MCF 10A (cell line): Measurements from ENCODE around the gene NLRC5. TPM values are rescaled to one million over a fixed set of nuclear protein-coding genes. Genes with fewer than 3 reads are reported as not detected.
"Not testable (repeated sequence)": the region's sequence is repeated elsewhere in the genome, so short reads cannot be mapped to it uniquely, and the experiment has no call there.

ENCODE experiments used
- BruUV-seq: library from RNA; stranded (reverse); fragments of 400-500 nt; replicated peaks from 2 replicates; lab custom pipeline; 2021; lab: Mats Ljungman, UMichigan
- CTCF ChIA-PET: fragments of 300-600 bp; sonication (Branson Sonifier 250); formaldehyde crosslinking; extraction: SDS; loops from one replicate; lab custom pipeline; 2021; ENCODE audit warnings: antibody characterized with exemption, inconsistent platforms; lab: Yijun Ruan, JAX
- POLR2A ChIA-PET: fragments of 300-600, 350-650 bp; sonication (Branson Sonifier 250); formaldehyde crosslinking; extraction: SDS; loops from one replicate; lab custom pipeline; 2020; ENCODE audit warnings: antibody characterized with exemption, inconsistent platforms; lab: Yijun Ruan, JAX
- DNase-seq: peaks from one replicate; pipeline ENCODE4 v3.0.0-alpha.2; 2018; ENCODE audit not compliant: unreplicated experiment
- H3K27ac Mint-ChIP-seq: one replicate; pipeline ENCODE4 v1.8.0; 2022; ENCODE audit warnings: mild to moderate bottlenecking, low read depth, mixed read lengths; ENCODE audit not compliant: unreplicated experiment
- H3K27me3 Mint-ChIP-seq: one replicate; pipeline ENCODE4 v1.8.0; 2022; ENCODE audit warnings: mixed read lengths; ENCODE audit not compliant: insufficient read depth, unreplicated experiment
- H3K36me3 Mint-ChIP-seq: one replicate; pipeline ENCODE4 v1.8.0; 2022; ENCODE audit warnings: mild to moderate bottlenecking, moderate library complexity, mixed read lengths; ENCODE audit not compliant: insufficient read depth, unreplicated experiment
- H3K4me1 Mint-ChIP-seq: one replicate; pipeline ENCODE4 v1.8.0; 2022; ENCODE audit warnings: mixed read lengths; ENCODE audit not compliant: insufficient read depth, unreplicated experiment
- H3K4me3 Mint-ChIP-seq: one replicate; pipeline ENCODE4 v1.8.0; 2022; ENCODE audit warnings: mild to moderate bottlenecking, moderate library complexity, mixed read lengths; ENCODE audit not compliant: unreplicated experiment
- H3K9me3 Mint-ChIP-seq: one replicate; pipeline ENCODE4 v1.8.0; 2022; ENCODE audit warnings: mixed read lengths; ENCODE audit not compliant: unreplicated experiment
- CTCF ChIP-seq: fragments of 200-600 bp; IDR thresholded peaks from one replicate; pipeline ENCODE4 v1.8.0; 2022; ENCODE audit warnings: antibody characterized with exemption, mild to moderate bottlenecking; ENCODE audit not compliant: unreplicated experiment
- intact Hi-C: fragments of 100-400 bp; cut with micrococcal nuclease; formaldehyde crosslinking; loops from 2 replicates; pipeline ENCODE4 v1.14.1; 2022
- total RNA-seq: library from RNA; stranded (reverse); gene quantifications from 2 replicates; pipeline ENCODE4 v1.2.3, GENCODE V29; 2022

NLRC5 gene
- total RNA-seq, 1 experiment from 2014 or later = 8.0 TPM

- DNase-seq = no peak
- Mint-ChIP-seq H3K9me3 (no peaks in the 10 kb centered on the region), H3K27ac (peak overlapping the region; percentile 96), H3K36me3 (no peaks in the 10 kb centered on the region), H3K4me1 (peaks cover 23% of the 10 kb centered on the region), H3K27me3 (no peaks in the 10 kb centered on the region), H3K4me3 (peak overlapping the region; percentile 100)
- ChIA-PET POLR2A (interaction anchor here (0.6 to 2.0 kb wide), 9 partner anchors 10 to 308 kb away, joined by 3 to 14 read pairs (median 5); partner anchors contain the start of genes HERPUD1, MT1X, PSME3IP1 and RSPRY1), CTCF (interaction anchor here (1.3 kb wide), 1 partner anchor 118 kb away, joined by 3 read pairs; no protein-coding TSS in a partner anchor)
- no peak for TF ChIP-seq CTCF
- intact Hi-C loops = no loop called here
- TSS peak; percentile 25 for BruUV-seq
Observed at GRCh38 chr16:56989988-56990387, 631 bp downstream of the NLRC5 start.

GRCh38 chr16:56990407-56991286, 1.3 kb downstream of the NLRC5 start:
- intact Hi-C loops = no loop called here
- DNase-seq = no peak
- ChIA-PET CTCF (no interaction called here), POLR2A (interaction anchor here (0.6 to 1.6 kb wide), 4 partner anchors 9 to 218 kb away, joined by 3 to 7 read pairs (median 6); partner anchors contain the start of genes HERPUD1, PSME3IP1 and RSPRY1)
- Mint-ChIP-seq H3K4me3 (peak overlapping the region; percentile 100), H3K9me3 (no peaks in the 10 kb centered on the region), H3K36me3 (no peaks in the 10 kb centered on the region), H3K27ac (no peak overlapping the region), H3K27me3 (no peaks in the 10 kb centered on the region), H3K4me1 (peaks cover 16% of the 10 kb centered on the region)
- no peak for TF ChIP-seq CTCF
- no TSS peak for BruUV-seq

GRCh38 chr16:56992431-56992830, 3.1 kb downstream of the NLRC5 start:
- H3K4me1 Mint-ChIP-seq = peaks cover 15% of the 10 kb centered on the region
- H3K4me3 Mint-ChIP-seq, H3K9me3 Mint-ChIP-seq, CTCF ChIA-PET, BruUV-seq, intact Hi-C loops, DNase-seq, H3K27ac Mint-ChIP-seq, H3K27me3 Mint-ChIP-seq, H3K36me3 Mint-ChIP-seq: not testable (repeated sequence)
- POLR2A ChIA-PET = interaction anchor here (1.5 kb wide), 1 partner anchor 61 kb away, joined by 4 read pairs; no protein-coding TSS in a partner anchor

- ChIA-PET CTCF (interaction anchor here (0.6 kb wide), 1 partner anchor 69 kb away, joined by 3 read pairs; no protein-coding TSS in a partner anchor), POLR2A (interaction anchor here (1.5 kb wide), 1 partner anchor 62 kb away, joined by 4 read pairs; no protein-coding TSS in a partner anchor)
- DNase-seq = no peak
- intact Hi-C loops = no loop called here
- no peak for TF ChIP-seq CTCF
- H3K36me3 Mint-ChIP-seq = no peaks in the 10 kb centered on the region
- H3K27ac Mint-ChIP-seq = no peak overlapping the region
- H3K4me3 Mint-ChIP-seq = no peak overlapping the region
- no TSS peak for BruUV-seq
- H3K4me1 Mint-ChIP-seq = peaks cover 15% of the 10 kb centered on the region
- H3K9me3 Mint-ChIP-seq = no peaks in the 10 kb centered on the region
- no peaks in the 10 kb centered on the region for H3K27me3 Mint-ChIP-seq
Observed at GRCh38 chr16:56993204-56993603, 3.8 kb downstream of the NLRC5 start.
